Neuronal stem cell (in vitro differentiated cells): Measurements from ENCODE around the gene SBNO2.
A peak's percentile ranks its signal among the peaks of the same experiment; 100 is the strongest.

ENCODE experiments used
- DNase-seq: peaks from one replicate; pipeline ENCODE4 v3.0.0-alpha.2; 2013; ENCODE audit warnings: low spot score
- H2AFZ ChIP-seq: one replicate; pipeline ENCODE4 v1.6.1; 2013; ENCODE audit warnings: mild to moderate bottlenecking, low read length, inconsistent platforms
- H2AK5ac ChIP-seq: 2 replicates; pipeline ENCODE4 v1.6.1; 2013; ENCODE audit warnings: low read depth, mild to moderate bottlenecking, inconsistent platforms, low read length, moderate library complexity, mixed read lengths
- H2BK120ac ChIP-seq: 2 replicates; pipeline ENCODE4 v1.6.1; 2013; ENCODE audit warnings: low read depth, mild to moderate bottlenecking, inconsistent platforms, low read length, moderate library complexity, mixed read lengths
- H2BK12ac ChIP-seq: one replicate; pipeline ENCODE4 v1.6.1; 2013; ENCODE audit warnings: low read length, inconsistent platforms
- H2BK15ac ChIP-seq: 2 replicates; pipeline ENCODE4 v1.6.1; 2013; ENCODE audit warnings: mild to moderate bottlenecking, low read length, inconsistent platforms, mixed read lengths
- H2BK5ac ChIP-seq: one replicate; pipeline ENCODE4 v1.6.1; 2013; ENCODE audit warnings: inconsistent platforms, mild to moderate bottlenecking, low read length, moderate library complexity
- H3K14ac ChIP-seq: one replicate; pipeline ENCODE4 v1.6.1; 2013; ENCODE audit warnings: low read length, inconsistent platforms
- H3K18ac ChIP-seq: 2 replicates; pipeline ENCODE4 v1.6.1; 2013; ENCODE audit warnings: low read length, inconsistent platforms
- H3K23ac ChIP-seq: 2 replicates; pipeline ENCODE4 v1.6.1; 2013; ENCODE audit warnings: low read depth, mild to moderate bottlenecking, mixed read lengths, low read length, inconsistent platforms; ENCODE audit not compliant: poor library complexity
- H3K27ac ChIP-seq: replicated peaks from 3 replicates; pipeline ENCODE4 v1.5.1; 2013; ENCODE audit warnings: low read length, inconsistent platforms
- H3K27me3 ChIP-seq, 3 experiments: 2 replicates each; pipeline ENCODE4 v1.6.1; 2013; ENCODE audit warnings: low read length in 3 of 3, mild to moderate bottlenecking in 2 of 3, inconsistent platforms in 1 of 3, low read depth in 1 of 3, mixed read lengths in 1 of 3, moderate library complexity in 1 of 3; ENCODE audit not compliant: control insufficient read depth in 3 of 3, insufficient read depth in 3 of 3
- H3K36me3 ChIP-seq, 2 donors: replicated peaks in 1 of 2; 2 replicates each; pipeline ENCODE4 v1.6.1; 2013; ENCODE audit warnings: low read length in 2 of 2; ENCODE audit not compliant: control insufficient read depth in 2 of 2, insufficient read depth in 2 of 2
- H3K4ac ChIP-seq: 2 replicates; pipeline ENCODE4 v1.6.1; 2013; ENCODE audit warnings: inconsistent platforms, mild to moderate bottlenecking, low read length, moderate library complexity
- H3K4me1 ChIP-seq, 2 donors: 1 replicate in 1 of 2; 2 replicates in 1 of 2; pipeline ENCODE4 v1.6.1; 2013; ENCODE audit warnings: low read length in 2 of 2, low read depth in 1 of 2; ENCODE audit not compliant: control insufficient read depth in 2 of 2, insufficient read depth in 1 of 2
- H3K4me2 ChIP-seq: one replicate; pipeline ENCODE4 v1.6.1; 2013; ENCODE audit warnings: mild to moderate bottlenecking, low read length, inconsistent platforms; ENCODE audit not compliant: insufficient read depth, poor library complexity, severe bottlenecking
- H3K4me3 ChIP-seq, 2 donors: 2 replicates each; pipeline ENCODE4 v1.5.1; 2013; ENCODE audit warnings: low read length in 2 of 2, mild to moderate bottlenecking in 2 of 2, inconsistent platforms in 1 of 2, moderate library complexity in 1 of 2
- H3K79me1 ChIP-seq: one replicate; pipeline ENCODE4 v1.6.1; 2013; ENCODE audit warnings: low read depth, mild to moderate bottlenecking, inconsistent platforms, low read length, moderate library complexity
- H3K9ac ChIP-seq: one replicate; pipeline ENCODE4 v1.6.1; 2013; ENCODE audit warnings: mild to moderate bottlenecking, low read depth, low read length, inconsistent platforms; ENCODE audit not compliant: poor library complexity
- H3K9me3 ChIP-seq, 2 donors: replicated peaks in 1 of 2; 2 replicates each; pipeline versions ENCODE3 to v1.6.1; 2013; ENCODE audit warnings: low read length in 2 of 2, mild to moderate bottlenecking in 2 of 2, inconsistent platforms in 1 of 2, low read depth in 1 of 2, mixed read lengths in 1 of 2, moderate library complexity in 1 of 2; ENCODE audit not compliant: control insufficient read depth in 2 of 2, insufficient read depth in 1 of 2
- H4K8ac ChIP-seq: one replicate; pipeline ENCODE4 v1.6.1; 2013; ENCODE audit warnings: low read depth, mild to moderate bottlenecking, inconsistent platforms, low read length, moderate library complexity
- H4K91ac ChIP-seq: one replicate; pipeline ENCODE4 v1.6.1; 2013; ENCODE audit warnings: low read length, low read depth, mild to moderate bottlenecking, inconsistent platforms; ENCODE audit not compliant: poor library complexity
- WGBS, 2 donors: extraction: QIAGEN DNeasy Blood & Tissue Kit; methylation state at CpG; one replicate each; pipeline ENCODE4 v1.1.7; 2013; ENCODE audit warnings: missing lambda C conversion rate in 2 of 2, mixed read lengths in 1 of 2; ENCODE audit not compliant: insufficient read length in 2 of 2, insufficient replicate concordance in 1 of 2; ENCODE audit errors: extremely low coverage in 2 of 2; 5-methylcytosine and 5-hydroxymethylcytosine counted together

The SBNO2 gene

DNA sequence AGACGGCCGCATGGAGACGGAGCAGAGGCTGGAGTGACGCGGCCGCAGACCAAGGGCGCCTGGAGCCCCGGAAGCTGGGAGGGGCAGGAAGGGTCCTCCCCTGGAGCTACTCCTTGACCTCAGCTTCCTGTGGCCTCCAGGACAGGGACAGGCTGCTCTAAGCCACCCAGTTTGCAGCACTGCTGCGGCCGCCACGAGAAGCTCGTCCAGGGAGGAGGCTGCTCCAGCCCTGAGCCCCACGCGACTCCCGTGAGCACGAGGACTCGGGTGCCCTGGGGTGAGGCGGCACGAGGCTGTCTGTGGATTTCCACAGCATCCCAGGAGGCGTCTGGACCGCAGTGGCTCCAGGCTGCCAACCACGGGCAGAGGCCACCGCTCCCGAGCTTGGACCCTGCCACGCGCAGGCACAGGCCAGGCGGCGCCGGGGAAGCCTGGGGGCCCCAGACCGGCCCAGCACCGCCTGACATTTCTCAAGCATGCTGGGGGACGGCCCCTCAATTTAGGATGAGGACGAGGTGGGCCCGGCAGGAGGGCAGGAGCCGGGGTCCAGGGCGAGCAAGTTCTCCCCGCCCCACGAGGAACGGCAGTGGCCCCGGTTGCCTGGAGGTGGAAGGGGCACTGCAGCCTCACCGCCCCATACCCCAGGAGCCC, 10.7 kb downstream of the SBNO2 start:
- H3K14ac ChIP-seq: peak overlapping the region; percentile 71
- no peak for DNase-seq

DNA sequence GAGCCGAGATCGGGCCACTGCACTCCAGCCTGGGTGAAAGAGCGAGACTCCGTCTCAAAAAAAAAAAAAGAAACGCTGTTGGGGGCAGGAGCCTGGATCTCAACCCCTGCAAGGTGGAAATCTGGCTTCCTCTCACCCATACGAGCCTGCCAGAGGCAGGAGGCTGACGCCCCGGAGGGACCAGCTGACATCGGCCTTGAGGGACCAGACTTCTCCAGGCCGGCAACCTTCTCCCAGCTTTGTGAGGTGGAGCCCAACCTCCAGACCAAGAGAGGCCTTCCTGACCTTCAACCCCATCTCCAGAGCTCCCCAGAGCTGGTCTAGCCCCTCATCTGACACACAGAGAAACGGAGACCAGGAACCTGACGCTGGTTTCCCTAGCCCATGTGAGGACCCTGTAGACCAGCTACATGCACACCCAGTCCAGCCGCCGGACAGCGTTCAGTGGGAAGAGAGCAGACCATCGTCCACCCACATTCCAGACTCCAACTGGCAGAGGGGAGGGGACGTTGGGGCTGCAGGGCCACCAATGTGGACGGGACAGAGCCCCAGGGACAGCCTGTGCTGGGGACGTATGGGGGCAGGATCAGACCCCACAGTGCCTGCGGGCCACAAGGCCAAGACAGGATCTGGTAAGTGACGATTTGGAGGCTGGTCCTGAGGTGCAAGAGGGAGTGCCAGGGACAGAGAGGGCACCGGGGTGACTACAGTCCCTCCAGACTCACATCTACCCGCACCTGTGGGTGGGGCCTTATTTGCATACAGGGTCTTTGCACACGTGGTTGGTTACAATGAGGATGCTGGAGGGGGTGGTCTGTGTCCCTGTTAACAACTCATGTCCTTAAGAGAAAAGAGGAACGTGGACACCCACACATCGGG, 11.4 kb downstream of the SBNO2 start:
- Histone ChIP-seq H2BK120ac (no peak overlapping the region), H3K27me3 (no peaks in the 10 kb centered on the region), H2BK5ac (no peak overlapping the region)

More for the DNA sequence above, 10.7 kb downstream of the SBNO2 start:
- Histone ChIP-seq H3K23ac (peak overlapping the region; percentile 43), H2AFZ (no peak overlapping the region), H2BK12ac (peak overlapping the region; percentile 30), H4K8ac (no peak overlapping the region), H3K4me3 (no peak overlapping the region), H4K91ac (no peak overlapping the region), H2AK5ac (peak overlapping the region; percentile 56), H3K27ac (no peak overlapping the region), H3K18ac (peak overlapping the region; percentile 48), H3K4me1 (peaks cover 0 to 2% of the 10 kb centered on the region in 2 donors), H2BK15ac (no peak overlapping the region), H3K79me1 (peaks cover 20% of the 10 kb centered on the region), H2BK120ac (no peak overlapping the region), H3K4ac (no peak overlapping the region), H3K4me2 (no peak overlapping the region), H3K9me3 (peaks cover 1 to 13% of the 10 kb centered on the region in 2 donors), H3K9ac (no peak overlapping the region), H3K36me3 (peaks cover 3 to 14% of the 10 kb centered on the region in 2 donors), H3K27me3 (no peaks in the 10 kb centered on the region), H2BK5ac (peak overlapping the region; percentile 24)
- no CpG with 5 or more reads among the region's 41 CpGs for WGBS, 2 donors

GRCh38 chr19:1161716-1162115, 12.4 kb downstream of the SBNO2 start:
- Histone ChIP-seq H3K4ac (no peak overlapping the region), H4K91ac (no peak overlapping the region), H3K18ac (peak overlapping the region; percentile 74), H3K9ac (no peak overlapping the region), H2AFZ (no peak overlapping the region), H3K14ac (no peak overlapping the region), H2BK120ac (no peak overlapping the region), H2BK12ac (no peak overlapping the region), H3K4me2 (no peak overlapping the region), H3K4me3 (no peak overlapping the region), H3K27me3 (no peaks in the 10 kb centered on the region), H2BK5ac (no peak overlapping the region), H3K9me3 (peaks cover 1 to 5% of the 10 kb centered on the region in 2 donors), H2BK15ac (no peak overlapping the region), H3K4me1 (peaks cover 0 to 2% of the 10 kb centered on the region in 2 donors), H4K8ac (no peak overlapping the region), H3K23ac (no peak overlapping the region), H3K27ac (no peak overlapping the region), H3K36me3 (peaks cover 2 to 3% of the 10 kb centered on the region in 2 donors), H2AK5ac (no peak overlapping the region), H3K79me1 (peaks cover 17% of the 10 kb centered on the region)
- no CpG with 5 or more reads among the region's 18 CpGs for WGBS, 2 donors
- no peak for DNase-seq

More for the DNA sequence above, 11.4 kb downstream of the SBNO2 start:
- no peak for DNase-seq
- Histone ChIP-seq H4K91ac (no peak overlapping the region), H3K23ac (peak overlapping the region; percentile 81), H3K18ac (peak overlapping the region; percentile 31), H3K9me3 (peaks cover 1 to 13% of the 10 kb centered on the region in 2 donors), H2BK12ac (no peak overlapping the region), H3K9ac (no peak overlapping the region), H3K79me1 (peaks cover 17% of the 10 kb centered on the region), H2BK15ac (no peak overlapping the region), H3K4me2 (no peak overlapping the region), H3K4ac (no peak overlapping the region), H4K8ac (no peak overlapping the region), H3K14ac (peak overlapping the region; percentile 44), H3K4me1 (peaks cover 0 to 2% of the 10 kb centered on the region in 2 donors), H2AK5ac (no peak overlapping the region), H2AFZ (no peak overlapping the region), H3K36me3 (peaks cover 3 to 12% of the 10 kb centered on the region in 2 donors), H3K27ac (no peak overlapping the region), H3K4me3 (peak overlapping the region in 1 of 2 donors; percentile 6)
- WGBS, 2 donors: no CpG with 5 or more reads among the region's 26 CpGs
